Measurements from ENCODE around the gene PNPLA2.

DNA sequence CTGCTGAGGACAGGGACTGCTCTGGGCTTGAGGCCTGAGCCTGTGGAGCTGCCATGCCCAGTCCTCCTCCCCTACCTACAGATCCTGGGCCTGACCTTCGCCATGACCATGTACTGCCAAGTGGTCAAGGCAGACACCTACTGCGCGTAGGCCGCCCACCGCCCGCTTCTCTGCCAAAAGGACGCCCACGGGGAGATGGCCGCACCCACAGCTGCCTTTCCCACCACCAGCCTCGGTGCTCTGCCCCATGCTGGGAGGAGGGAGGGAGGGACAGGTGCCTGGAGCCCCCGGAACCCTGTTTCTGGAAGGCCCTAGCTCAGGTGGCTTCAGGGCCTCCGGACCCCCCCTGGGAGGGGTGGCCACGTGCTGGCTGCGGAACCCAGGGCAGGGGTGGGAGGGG, 47.8 kb downstream of the PNPLA2 start:
- TF ChIP-seq, protein P1, sequence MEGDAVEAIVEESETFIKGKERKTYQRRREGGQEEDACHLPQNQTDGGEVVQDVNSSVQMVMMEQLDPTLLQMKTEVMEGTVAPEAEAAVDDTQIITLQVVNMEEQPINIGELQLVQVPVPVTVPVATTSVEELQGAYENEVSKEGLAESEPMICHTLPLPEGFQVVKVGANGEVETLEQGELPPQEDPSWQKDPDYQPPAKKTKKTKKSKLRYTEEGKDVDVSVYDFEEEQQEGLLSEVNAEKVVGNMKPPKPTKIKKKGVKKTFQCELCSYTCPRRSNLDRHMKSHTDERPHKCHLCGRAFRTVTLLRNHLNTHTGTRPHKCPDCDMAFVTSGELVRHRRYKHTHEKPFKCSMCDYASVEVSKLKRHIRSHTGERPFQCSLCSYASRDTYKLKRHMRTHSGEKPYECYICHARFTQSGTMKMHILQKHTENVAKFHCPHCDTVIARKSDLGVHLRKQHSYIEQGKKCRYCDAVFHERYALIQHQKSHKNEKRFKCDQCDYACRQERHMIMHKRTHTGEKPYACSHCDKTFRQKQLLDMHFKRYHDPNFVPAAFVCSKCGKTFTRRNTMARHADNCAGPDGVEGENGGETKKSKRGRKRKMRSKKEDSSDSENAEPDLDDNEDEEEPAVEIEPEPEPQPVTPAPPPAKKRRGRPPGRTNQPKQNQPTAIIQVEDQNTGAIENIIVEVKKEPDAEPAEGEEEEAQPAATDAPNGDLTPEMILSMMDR (conservative IDR thresholded peaks at IDR 0.05 in 1 of 2, IDR thresholded peaks at IDR 0.05 in 1 of 2; ENCODE audit: low read depth in 1 of 2, low read length in 2 of 2) = no peak
- no peak for TF ChIP-seq EZH2 (IDR thresholded peaks at IDR 0.05; ENCODE audit: low read length, missing control alignments)
